ENCODE results near the gene RPP25L.
A peak's percentile ranks its signal among the peaks of the same experiment; 100 is the strongest.

- TF ChIP-seq CTCF (IDR thresholded peaks at IDR 0.05) = peak; percentile 3
- TF ChIP-seq EZH2 (IDR thresholded peaks at IDR 0.05) = no peak
- no peak for TF ChIP-seq EZH2phosphoT487 (IDR thresholded peaks at IDR 0.05)
Measured at GRCh38 chr9:34578241-34579103, 33.4 kb downstream of the RPP25L start.
